GM12872 (cell line): ENCODE measurements around the gene CANT1.

Source experiments
- CTCF ChIP-seq: IDR thresholded peaks from 3 replicates; pipeline ENCODE4 v1.5.1; 2011; ENCODE audit warnings: low read depth, mild to moderate bottlenecking, low read length, moderate library complexity; ENCODE audit not compliant: insufficient read depth

The CANT1 gene

GRCh38 chr17:78969865-78970264 lies 39.7 kb downstream of the CANT1 start:
- no peak for TF ChIP-seq CTCF

- no peak for TF ChIP-seq CTCF
Measured at GRCh38 chr17:78967782-78968362, 41.7 kb downstream of the CANT1 start.

GRCh38 chr17:78966910-78967600 lies 42.5 kb downstream of the CANT1 start:
- no peak for TF ChIP-seq CTCF

GRCh38 chr17:78966123-78966813 lies 43.3 kb downstream of the CANT1 start:
- TF ChIP-seq CTCF, result no peak

GRCh38 chr17:78965491-78965924 lies 44.1 kb downstream of the CANT1 start:
- no peak for TF ChIP-seq CTCF

GRCh38 chr17:78963378-78963777 lies 46.2 kb downstream of the CANT1 start:
- TF ChIP-seq CTCF, result no peak

- no peak for TF ChIP-seq CTCF
Measured at GRCh38 chr17:78962345-78962983, 47.1 kb downstream of the CANT1 start.
